Caco-2 (cell line): Measurements from ENCODE around the gene EIF4E2. TPM values are rescaled to one million over a fixed set of nuclear protein-coding genes. Genes with fewer than 3 reads are reported as not detected.

Experiments
- BruUV-seq: library from RNA; stranded (reverse); fragments of 400-500 nt; replicated peaks from 2 replicates; lab custom pipeline; 2021; lab: Mats Ljungman, UMichigan
- CTCF ChIA-PET: fragments of 300-600 bp; sonication (Branson Sonifier 250); formaldehyde crosslinking; loops from one replicate; lab custom pipeline; 2022; ENCODE audit warnings: antibody characterized with exemption; lab: Charles Lee
- POLR2A ChIA-PET: fragments of 300-600 bp; sonication (Branson Sonifier 250); formaldehyde crosslinking; loops from one replicate; lab custom pipeline; 2022; ENCODE audit warnings: antibody characterized with exemption; lab: Charles Lee
- DNase-seq, 2 experiments: peaks; one replicate each; pipeline versions ENCODE4 v3.0.0 to v3.0.0-alpha.2; 2020 to 2022
- H3K27me3 ChIP-seq: replicated peaks from 2 replicates; pipeline ENCODE4 v1.6.0; 2011; ENCODE audit warnings: low read length; ENCODE audit not compliant: control insufficient read depth, insufficient read depth
- H3K36me3 ChIP-seq: 2 replicates; pipeline ENCODE4 v1.5.1; 2011; ENCODE audit warnings: low read length; ENCODE audit not compliant: control insufficient read depth, insufficient read depth
- H3K4me1 ChIP-seq: fragments of 250-450 bp; sonication (Bioruptor Pico); 2 replicates; pipeline ENCODE4 v1.5.1; 2020; ENCODE audit warnings: mild to moderate bottlenecking
- H3K4me3 ChIP-seq: 2 replicates; pipeline ENCODE4 v1.5.1; 2011; ENCODE audit warnings: low read depth, mild to moderate bottlenecking, control low read depth, low read length
- H3K9me3 ChIP-seq: fragments of 250-450 bp; sonication (Bioruptor Pico); 2 replicates; pipeline ENCODE4 v1.5.1; 2020; ENCODE audit warnings: mild to moderate bottlenecking, moderate library complexity
- H3K27ac Mint-ChIP-seq: one replicate; pipeline ENCODE4 v1.8.0; 2022; ENCODE audit warnings: mixed read lengths; ENCODE audit not compliant: unreplicated experiment
- H3K27me3 Mint-ChIP-seq: one replicate; pipeline ENCODE4 v1.8.0; 2022; ENCODE audit warnings: mixed read lengths; ENCODE audit not compliant: insufficient read depth, unreplicated experiment
- H3K36me3 Mint-ChIP-seq: one replicate; pipeline ENCODE4 v1.8.0; 2022; ENCODE audit warnings: mild to moderate bottlenecking, mixed read lengths; ENCODE audit not compliant: insufficient read depth, unreplicated experiment
- H3K4me1 Mint-ChIP-seq: one replicate; pipeline ENCODE4 v1.8.0; 2022; ENCODE audit warnings: low read depth, mixed read lengths; ENCODE audit not compliant: unreplicated experiment
- H3K4me3 Mint-ChIP-seq: one replicate; pipeline ENCODE4 v1.8.0; 2022; ENCODE audit warnings: mild to moderate bottlenecking, moderate library complexity, mixed read lengths; ENCODE audit not compliant: unreplicated experiment
- H3K9me3 Mint-ChIP-seq: one replicate; pipeline ENCODE4 v1.8.0; 2022; ENCODE audit warnings: mixed read lengths; ENCODE audit not compliant: unreplicated experiment
- intact Hi-C: fragments of 100-400 bp; cut with micrococcal nuclease; formaldehyde crosslinking; loops from one replicate; pipeline ENCODE4 v1.10.0; 2022; ENCODE audit not compliant: unreplicated experiment
- total RNA-seq: library from RNA; stranded (reverse); gene quantifications from 2 replicates; pipeline ENCODE4 v1.2.3, GENCODE V29; 2022
- TF ChIP-seq, protein P1 (sequence below), 2 experiments: fragments of 200-600 bp in 1 of 2; IDR thresholded peaks; 1 replicate in 1 of 2; 2 replicates in 1 of 2; pipeline versions ENCODE4 v1.5.1 to v1.8.0; 2011 to 2022; ENCODE audit warnings: antibody characterized with exemption in 1 of 2, control low read depth in 1 of 2, inconsistent platforms in 1 of 2, low read depth in 1 of 2, low read length in 1 of 2, mild to moderate bottlenecking in 1 of 2, moderate library complexity in 1 of 2; ENCODE audit not compliant: insufficient read depth in 1 of 2, severe bottlenecking in 1 of 2, unreplicated experiment in 1 of 2

EIF4E2 gene
- total RNA-seq, 1 experiment from 2014 or later = 57.2 TPM

DNA sequence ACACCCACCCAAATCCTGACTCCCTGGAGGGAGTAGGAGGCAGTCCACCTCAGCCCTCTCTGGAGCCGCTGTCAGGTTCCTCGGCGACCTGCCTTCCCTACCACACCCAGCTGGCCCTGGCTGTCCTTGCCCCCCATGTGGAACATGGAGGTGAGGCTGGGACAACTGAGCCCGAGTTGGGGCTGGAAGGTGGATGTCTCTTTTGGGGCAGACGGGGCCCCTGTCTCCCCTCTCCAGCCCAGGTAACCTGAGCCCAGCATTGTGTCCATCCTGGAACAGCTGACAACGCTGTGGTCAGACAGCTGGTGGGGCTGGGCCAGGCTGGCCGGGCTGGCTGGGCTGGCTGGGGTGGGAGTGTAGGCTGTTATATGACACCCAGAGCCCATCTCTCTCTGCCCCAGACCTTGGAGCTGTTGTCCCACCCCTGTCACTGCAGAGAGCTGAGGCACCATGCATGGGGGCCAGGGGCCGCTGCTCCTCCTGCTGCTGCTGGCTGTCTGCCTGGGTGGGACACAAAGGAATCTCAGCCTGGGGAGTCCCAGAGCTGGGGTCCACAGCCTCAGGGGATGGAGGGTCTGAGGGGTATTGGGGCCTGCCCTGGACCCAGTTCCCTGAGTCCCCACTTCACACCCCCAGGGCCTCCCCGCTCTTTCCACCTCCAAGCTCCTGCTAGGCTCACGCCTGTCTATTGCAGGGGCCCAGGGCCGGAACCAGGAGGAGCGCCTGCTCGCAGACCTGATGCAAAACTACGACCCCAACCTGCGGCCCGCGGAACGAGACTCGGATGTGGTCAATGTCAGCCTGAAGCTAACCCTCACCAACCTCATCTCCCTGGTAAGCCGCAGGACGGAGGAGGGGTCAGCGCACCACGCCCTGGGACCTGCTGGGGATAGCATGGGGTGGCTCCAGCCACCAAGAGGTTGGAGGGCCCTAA lies 10.9 kb upstream of the EIF4E2 start, which contains the start of gene CHRNG:
Gene CHRNG (plus strand): TSS at position 395 of the 934 bp plus-strand sequence. CDS start 56 bp downstream, at position 451.
- BruUV-seq = no TSS peak
- CTCF ChIA-PET = interaction anchor here (0.6 kb wide), 1 partner anchor 67 kb away, joined by 3 read pairs; no protein-coding TSS in a partner anchor

DNA sequence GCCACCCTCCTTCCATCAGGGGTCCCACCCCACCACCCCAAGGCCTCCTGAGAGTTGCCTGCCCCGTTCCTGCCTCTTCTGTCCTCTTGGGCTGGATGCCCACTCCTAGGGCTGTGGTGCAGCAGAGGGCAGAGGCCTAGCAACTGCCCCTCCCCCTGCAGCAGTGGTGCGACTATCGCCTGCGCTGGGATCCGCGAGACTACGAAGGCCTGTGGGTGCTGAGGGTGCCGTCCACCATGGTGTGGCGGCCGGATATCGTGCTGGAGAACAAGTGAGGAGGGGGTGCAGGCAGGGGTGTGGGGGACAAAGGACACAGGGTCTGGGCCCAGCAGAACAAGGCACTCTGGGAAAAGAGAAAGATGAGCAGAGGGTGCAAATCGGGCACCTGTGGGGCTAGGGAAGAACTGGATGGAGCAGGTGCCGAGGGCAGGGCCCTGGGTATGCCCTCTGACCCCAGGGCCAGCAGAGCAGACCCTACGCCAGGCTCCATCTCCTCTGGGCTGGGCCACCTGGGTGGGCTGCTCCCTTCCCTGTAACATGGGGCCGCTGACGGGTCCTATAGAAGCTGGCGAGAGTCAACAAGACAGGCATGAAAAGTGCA lies 9.9 kb upstream of the EIF4E2 start:
- no peak for DNase-seq
- Mint-ChIP-seq H3K36me3 (peaks cover 7% of the 10 kb centered on the region), H3K27me3 (no peaks in the 10 kb centered on the region), H3K4me3 (no peak overlapping the region), H3K4me1 (no peaks in the 10 kb centered on the region), H3K9me3 (no peaks in the 10 kb centered on the region), H3K27ac (no peak overlapping the region)
- intact Hi-C loops = no loop called here
- Histone ChIP-seq H3K4me3 (no peak overlapping the region), H3K27me3 (no peaks in the 10 kb centered on the region), H3K9me3 (no peaks in the 10 kb centered on the region), H3K36me3 (no peaks in the 10 kb centered on the region), H3K4me1 (no peaks in the 10 kb centered on the region)
- ChIA-PET POLR2A (no interaction called here), CTCF (no interaction called here)
- BruUV-seq = no TSS peak
- TF ChIP-seq, protein P1, sequence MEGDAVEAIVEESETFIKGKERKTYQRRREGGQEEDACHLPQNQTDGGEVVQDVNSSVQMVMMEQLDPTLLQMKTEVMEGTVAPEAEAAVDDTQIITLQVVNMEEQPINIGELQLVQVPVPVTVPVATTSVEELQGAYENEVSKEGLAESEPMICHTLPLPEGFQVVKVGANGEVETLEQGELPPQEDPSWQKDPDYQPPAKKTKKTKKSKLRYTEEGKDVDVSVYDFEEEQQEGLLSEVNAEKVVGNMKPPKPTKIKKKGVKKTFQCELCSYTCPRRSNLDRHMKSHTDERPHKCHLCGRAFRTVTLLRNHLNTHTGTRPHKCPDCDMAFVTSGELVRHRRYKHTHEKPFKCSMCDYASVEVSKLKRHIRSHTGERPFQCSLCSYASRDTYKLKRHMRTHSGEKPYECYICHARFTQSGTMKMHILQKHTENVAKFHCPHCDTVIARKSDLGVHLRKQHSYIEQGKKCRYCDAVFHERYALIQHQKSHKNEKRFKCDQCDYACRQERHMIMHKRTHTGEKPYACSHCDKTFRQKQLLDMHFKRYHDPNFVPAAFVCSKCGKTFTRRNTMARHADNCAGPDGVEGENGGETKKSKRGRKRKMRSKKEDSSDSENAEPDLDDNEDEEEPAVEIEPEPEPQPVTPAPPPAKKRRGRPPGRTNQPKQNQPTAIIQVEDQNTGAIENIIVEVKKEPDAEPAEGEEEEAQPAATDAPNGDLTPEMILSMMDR (IDR thresholded peaks at IDR 0.05; ENCODE audit: insufficient read depth in 1 of 2, low read depth in 1 of 2, low read length in 1 of 2, severe bottlenecking in 1 of 2, unreplicated experiment in 1 of 2) = no peak

More for the DNA sequence above, 10.9 kb upstream of the EIF4E2 start, which contains the start of gene CHRNG:
- H3K9me3 Mint-ChIP-seq = no peaks in the 10 kb centered on the region
- H3K4me3 Mint-ChIP-seq = no peak within 1 kb of the TSS
- intact Hi-C loops = no loop called here
- POLR2A ChIA-PET = no interaction called here
- DNase-seq = no peak
- no peaks in the 10 kb centered on the region for H3K9me3 ChIP-seq
- H3K36me3 ChIP-seq = no peaks in the 10 kb centered on the region
- TF ChIP-seq, protein P1 (IDR thresholded peaks at IDR 0.05; ENCODE audit: insufficient read depth in 1 of 2, low read depth in 1 of 2, low read length in 1 of 2, severe bottlenecking in 1 of 2, unreplicated experiment in 1 of 2) = no peak
- H3K4me1 Mint-ChIP-seq = no peaks in the 10 kb centered on the region
- H3K36me3 Mint-ChIP-seq = peaks cover 7% of the 10 kb centered on the region
- H3K27ac Mint-ChIP-seq = no peak within 1 kb of the TSS
- no peaks in the 10 kb centered on the region for H3K27me3 ChIP-seq
- H3K4me1 ChIP-seq = no peaks in the 10 kb centered on the region
- H3K27me3 Mint-ChIP-seq = no peaks in the 10 kb centered on the region
- H3K4me3 ChIP-seq = no peak within 1 kb of the TSS

DNA sequence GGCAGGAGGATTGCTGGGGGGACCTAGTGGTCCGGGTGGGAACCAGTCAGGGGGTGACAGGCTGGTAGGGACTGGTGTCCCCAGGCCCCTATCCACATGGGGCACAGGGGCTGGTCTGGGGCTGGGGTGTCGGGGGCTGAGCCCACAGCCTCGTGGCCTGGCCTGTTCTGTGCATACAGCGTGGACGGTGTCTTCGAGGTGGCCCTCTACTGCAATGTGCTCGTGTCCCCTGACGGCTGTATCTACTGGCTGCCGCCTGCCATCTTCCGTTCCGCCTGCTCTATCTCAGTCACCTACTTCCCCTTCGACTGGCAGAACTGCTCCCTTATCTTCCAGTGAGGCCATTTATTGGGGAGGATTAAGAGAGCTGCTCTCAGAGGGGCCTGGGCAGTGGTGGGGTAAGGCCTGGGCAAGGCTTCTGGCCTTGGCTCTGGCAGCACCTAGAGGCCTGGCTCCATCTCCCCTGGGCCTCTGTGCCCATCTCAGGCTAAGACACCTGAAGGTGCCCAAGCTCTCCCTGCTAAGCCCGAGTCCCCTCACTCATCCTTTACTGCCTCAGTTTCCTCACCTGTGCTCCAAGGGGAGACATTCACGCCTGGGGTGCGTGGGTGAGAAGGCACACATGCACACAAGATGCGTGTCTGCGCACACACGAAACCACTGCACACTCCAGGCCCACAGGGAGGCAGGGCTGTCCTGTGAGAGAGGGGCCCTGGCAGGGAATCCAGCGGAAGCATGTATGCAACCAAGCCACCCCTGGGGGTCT lies 9.1 kb upstream of the EIF4E2 start:
- ChIA-PET CTCF (no interaction called here), POLR2A (no interaction called here)
- Mint-ChIP-seq H3K4me1 (no peaks in the 10 kb centered on the region), H3K4me3 (no peak overlapping the region), H3K36me3 (peaks cover 8% of the 10 kb centered on the region), H3K9me3 (no peaks in the 10 kb centered on the region), H3K27me3 (no peaks in the 10 kb centered on the region), H3K27ac (no peak overlapping the region)
- Histone ChIP-seq H3K4me3 (no peak overlapping the region), H3K4me1 (no peaks in the 10 kb centered on the region), H3K36me3 (no peaks in the 10 kb centered on the region), H3K9me3 (no peaks in the 10 kb centered on the region), H3K27me3 (no peaks in the 10 kb centered on the region)
- TF ChIP-seq, protein P1 (IDR thresholded peaks at IDR 0.05; ENCODE audit: insufficient read depth in 1 of 2, low read depth in 1 of 2, low read length in 1 of 2, severe bottlenecking in 1 of 2, unreplicated experiment in 1 of 2) = no peak
- intact Hi-C loops = no loop called here
- DNase-seq = no peak
- BruUV-seq = no TSS peak
